ENCODE data around the gene APBA2. TPM values are rescaled to one million over a fixed set of nuclear protein-coding genes. Genes with fewer than 3 reads are reported as not detected.

APBA2 gene
- total RNA-seq, 4 donors from 2014 or later, result 1.6 to 8.2 (median 2.5) TPM

GRCh38 chr15:28890711-28891495 is 5.1 kb downstream of the APBA2 start:
- Histone ChIP-seq H3K27ac (no peak overlapping the region), H3K36me3 (no peaks in the 10 kb centered on the region), H3K27me3 (peaks cover 19% of the 10 kb centered on the region), H3K9me3 (no peaks in the 10 kb centered on the region), H3K4me3 (no peak overlapping the region), H3K4me1 (peaks cover 0 to 8% (median 3%) of the 10 kb centered on the region in 4 donors)
- intact Hi-C loops (cut with DNase I; ENCODE audit: low total_unique reads) (no loop called here), in situ Hi-C loops (cut with MboI; ENCODE audit: low pct_ligation_motif_present in 1 of 4, low pct_unique_long_range_greater_than_20kb in 1 of 4, low sequenced_read_pairs in 3 of 4) (no loop called here)
- no peak for DNase-seq
- 83 to 85% methylated on average over 8 to 15 of the region's 15 CpGs for WGBS, 2 donors (ENCODE audit: low coverage in 1 of 2)
- TF ChIP-seq CTCF (IDR thresholded peaks at IDR 0.05) (no peak), EP300 (IDR thresholded peaks at IDR 0.05; ENCODE audit: low read depth) (no peak), POLR2AphosphoS5 (IDR thresholded peaks at IDR 0.05) (no peak), POLR2A (IDR thresholded peaks at IDR 0.05) (no peak)

- intact Hi-C loops (cut with DNase I; ENCODE audit: low total_unique reads) (no loop called here), in situ Hi-C loops (cut with MboI; ENCODE audit: low pct_ligation_motif_present in 1 of 4, low pct_unique_long_range_greater_than_20kb in 1 of 4, low sequenced_read_pairs in 3 of 4) (no loop called here)
- Histone ChIP-seq H3K36me3 (no peaks in the 10 kb centered on the region), H3K9me3 (no peaks in the 10 kb centered on the region), H3K27me3 (peaks cover 12% of the 10 kb centered on the region), H3K27ac (no peak overlapping the region), H3K4me1 (peaks cover 0 to 3% (median 1%) of the 10 kb centered on the region in 4 donors), H3K4me3 (no peak overlapping the region)
- no peak for TF ChIP-seq CTCF (IDR thresholded peaks at IDR 0.05)
- no peak for TF ChIP-seq EP300 (IDR thresholded peaks at IDR 0.05; ENCODE audit: low read depth)
- TF ChIP-seq POLR2A (IDR thresholded peaks at IDR 0.05), result no peak
- no peak for TF ChIP-seq POLR2AphosphoS5 (IDR thresholded peaks at IDR 0.05)
- no peak for DNase-seq
- 88 to 96% methylated on average over 5 to 6 of the region's 6 CpGs for WGBS, 2 donors (ENCODE audit: low coverage in 1 of 2)
Measured at GRCh38 chr15:28891588-28891987, 5.8 kb downstream of the APBA2 start.

DNA sequence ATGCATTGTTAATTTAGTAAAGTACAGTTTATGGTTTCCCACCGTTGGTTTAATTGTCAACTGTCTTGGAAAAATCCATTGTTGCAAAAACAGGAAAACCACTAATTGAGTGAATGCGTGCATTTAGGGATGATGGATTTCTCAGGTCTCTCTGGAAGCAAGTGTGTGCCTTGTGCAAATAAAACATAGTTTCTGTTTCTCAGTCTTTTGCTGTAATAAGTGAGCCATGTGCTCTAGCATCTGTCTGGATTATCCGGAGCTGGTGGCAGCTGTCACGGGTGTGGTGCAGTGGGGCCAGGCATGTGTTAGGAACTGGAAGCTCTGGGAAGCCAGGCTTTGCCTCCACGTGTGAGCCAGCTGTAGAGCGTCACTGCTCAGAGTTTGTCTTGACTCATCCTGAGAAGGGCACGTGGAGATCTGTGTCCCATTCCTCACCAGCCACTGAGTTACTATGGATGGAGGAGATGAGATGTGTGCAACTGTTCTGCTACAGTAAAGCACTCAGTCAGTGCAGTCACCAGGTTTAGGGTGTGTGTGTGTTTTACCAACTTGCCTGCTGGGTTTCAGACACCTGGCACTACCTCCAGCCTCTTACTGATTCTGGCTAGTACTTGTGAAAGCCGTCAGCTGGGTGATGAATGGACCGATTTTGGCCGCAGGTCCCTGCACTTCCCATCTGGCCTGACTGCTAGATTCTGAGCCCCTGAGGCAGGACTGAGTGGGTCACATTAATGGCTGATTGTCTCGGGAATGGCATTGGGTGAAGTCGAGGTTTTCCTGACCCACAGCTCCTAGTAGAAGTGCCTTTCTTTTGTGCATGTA is 7.2 kb downstream of the APBA2 start:
- TF ChIP-seq POLR2AphosphoS5 (IDR thresholded peaks at IDR 0.05), result no peak
- no peak for TF ChIP-seq EP300 (IDR thresholded peaks at IDR 0.05; ENCODE audit: low read depth)
- TF ChIP-seq POLR2A (IDR thresholded peaks at IDR 0.05), result no peak
- no peak for TF ChIP-seq CTCF (IDR thresholded peaks at IDR 0.05)
- H3K27me3 ChIP-seq, result no peaks in the 10 kb centered on the region
- in situ Hi-C loops (cut with MboI; ENCODE audit: low pct_ligation_motif_present in 1 of 4, low pct_unique_long_range_greater_than_20kb in 1 of 4, low sequenced_read_pairs in 3 of 4) (no loop called here), intact Hi-C loops (cut with DNase I; ENCODE audit: low total_unique reads) (no loop called here)
- H3K27ac ChIP-seq, result no peak overlapping the region
- no peaks in the 10 kb centered on the region for H3K9me3 ChIP-seq
- 47% methylated on average over 12 of the region's 12 CpGs; no CpG with 5 or more reads in 1 of the 2 donors for WGBS, 2 donors (ENCODE audit: low coverage in 1 of 2)
- no peaks in the 10 kb centered on the region for H3K4me1 ChIP-seq
- no peak for DNase-seq
- H3K4me3 ChIP-seq, result no peak overlapping the region
- H3K36me3 ChIP-seq, result no peaks in the 10 kb centered on the region

DNA sequence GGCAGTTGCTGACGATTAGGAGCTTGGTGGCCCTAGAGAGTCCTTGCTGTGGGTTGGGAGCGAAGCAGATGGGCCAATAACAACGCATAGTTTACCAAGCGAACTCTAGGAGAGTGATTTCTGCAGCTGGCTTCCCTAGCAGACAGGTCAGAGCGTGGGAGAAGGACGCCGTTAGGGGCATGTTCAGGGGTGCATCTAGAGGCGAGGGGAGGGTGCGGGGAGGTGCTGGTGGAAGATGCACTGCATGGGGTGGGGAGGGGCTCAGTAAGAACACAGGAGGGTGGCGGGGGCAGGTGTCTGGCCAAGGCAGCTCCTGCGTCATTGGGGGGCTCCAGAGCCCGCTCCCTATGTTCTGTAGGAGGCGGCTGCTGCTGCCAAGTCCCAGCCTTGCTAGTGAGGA is 8.9 kb downstream of the APBA2 start:
- in situ Hi-C loops (cut with MboI; ENCODE audit: low pct_ligation_motif_present in 1 of 4, low pct_unique_long_range_greater_than_20kb in 1 of 4, low sequenced_read_pairs in 3 of 4), result no loop called here
- intact Hi-C loops (cut with DNase I; ENCODE audit: low total_unique reads), result no loop called here
- H3K27ac ChIP-seq, result no peak overlapping the region
- no peak for DNase-seq
- no peak for TF ChIP-seq EP300 (IDR thresholded peaks at IDR 0.05; ENCODE audit: low read depth)
- no peak for TF ChIP-seq POLR2AphosphoS5 (IDR thresholded peaks at IDR 0.05)
- no peak for TF ChIP-seq CTCF (IDR thresholded peaks at IDR 0.05)
- TF ChIP-seq POLR2A (IDR thresholded peaks at IDR 0.05), result no peak
- no peak overlapping the region for H3K4me3 ChIP-seq
- no peaks in the 10 kb centered on the region for H3K27me3 ChIP-seq
- 92 to 95% methylated on average over 4 to 13 of the region's 13 CpGs for WGBS, 2 donors (ENCODE audit: low coverage in 1 of 2)
- H3K4me1 ChIP-seq, result no peaks in the 10 kb centered on the region
- no peaks in the 10 kb centered on the region for H3K36me3 ChIP-seq
- no peaks in the 10 kb centered on the region for H3K9me3 ChIP-seq

All from transverse colon (tissue), 4 donors.